Lower leg skin (tissue), 3 donors: Measurements from ENCODE around the gene MEX3A.

Experiments
- POLR2A ChIP-seq, 2 donors: fragments of 450-650 bp; IDR thresholded peaks; one replicate each; pipeline ENCODE4 v1.6.1; 2016 to 2017; ENCODE audit warnings: antibody characterized with exemption in 2 of 2, mild to moderate bottlenecking in 1 of 2, moderate library complexity in 1 of 2
- TF ChIP-seq, protein P1 (sequence below), 3 donors: fragments of 450-650 bp; IDR thresholded peaks; one replicate each; pipeline ENCODE4 v1.5.1; 2016; ENCODE audit warnings: antibody characterized with exemption in 3 of 3, mild to moderate bottlenecking in 3 of 3, moderate library complexity in 2 of 3

GRCh38 chr1:156033011-156033410, 49.3 kb downstream of the MEX3A start:
- TF ChIP-seq, protein P1, sequence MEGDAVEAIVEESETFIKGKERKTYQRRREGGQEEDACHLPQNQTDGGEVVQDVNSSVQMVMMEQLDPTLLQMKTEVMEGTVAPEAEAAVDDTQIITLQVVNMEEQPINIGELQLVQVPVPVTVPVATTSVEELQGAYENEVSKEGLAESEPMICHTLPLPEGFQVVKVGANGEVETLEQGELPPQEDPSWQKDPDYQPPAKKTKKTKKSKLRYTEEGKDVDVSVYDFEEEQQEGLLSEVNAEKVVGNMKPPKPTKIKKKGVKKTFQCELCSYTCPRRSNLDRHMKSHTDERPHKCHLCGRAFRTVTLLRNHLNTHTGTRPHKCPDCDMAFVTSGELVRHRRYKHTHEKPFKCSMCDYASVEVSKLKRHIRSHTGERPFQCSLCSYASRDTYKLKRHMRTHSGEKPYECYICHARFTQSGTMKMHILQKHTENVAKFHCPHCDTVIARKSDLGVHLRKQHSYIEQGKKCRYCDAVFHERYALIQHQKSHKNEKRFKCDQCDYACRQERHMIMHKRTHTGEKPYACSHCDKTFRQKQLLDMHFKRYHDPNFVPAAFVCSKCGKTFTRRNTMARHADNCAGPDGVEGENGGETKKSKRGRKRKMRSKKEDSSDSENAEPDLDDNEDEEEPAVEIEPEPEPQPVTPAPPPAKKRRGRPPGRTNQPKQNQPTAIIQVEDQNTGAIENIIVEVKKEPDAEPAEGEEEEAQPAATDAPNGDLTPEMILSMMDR (IDR thresholded peaks at IDR 0.05), result no peak
- TF ChIP-seq POLR2A (IDR thresholded peaks at IDR 0.05), result no peak
